SK-MEL-5 (cell line): Measurements from ENCODE around the gene XRN2. TPM values are rescaled to one million over a fixed set of nuclear protein-coding genes. Genes with fewer than 3 reads are reported as not detected.
A peak's percentile ranks its signal among the peaks of the same experiment; 100 is the strongest.

Source experiments
- DNase-seq: peaks from one replicate; pipeline ENCODE4 v3.0.0-alpha.2; 2016; ENCODE audit warnings: low read depth, low spot score
- in situ Hi-C: cut with HindIII; loops from 2 replicates; pipeline ENCODE4 v1.10.0; 2016; ENCODE audit warnings: low sequenced_read_pairs, high pct_unique_total_duplicates, low pct_unique_long_range_greater_than_20kb
- total RNA-seq: library from RNA; depleted of rRNA; stranded (reverse); fragments of >200 nt; shearing (Covaris generic); gene quantifications from 2 replicates; pipeline ENCODE4 v1.2.3, GENCODE V29; 2014

The XRN2 gene
- total RNA-seq, 1 experiment from 2014 or later: 160 TPM

GRCh38 chr20:21288587-21289370, 14.4 kb upstream of the XRN2 start:
- DNase-seq: no peak
- in situ Hi-C loops: no loop called here

- no peak for DNase-seq
- in situ Hi-C loops: no loop called here
These were observed 13.5 kb upstream of the XRN2 start for GRCh38 chr20:21289651-21290050.

- in situ Hi-C loops: no loop called here
- DNase-seq: no peak
These were observed 12.1 kb upstream of the XRN2 start for GRCh38 chr20:21291026-21291425.

- in situ Hi-C loops: no loop called here
- no peak for DNase-seq
These were observed 8.4 kb upstream of the XRN2 start for GRCh38 chr20:21294755-21295154.

- in situ Hi-C loops: no loop called here
- DNase-seq: no peak
These were observed 1.0 kb upstream of the XRN2 start for GRCh38 chr20:21301940-21302663.

GRCh38 chr20:21302664-21303060, 469 bp upstream of the XRN2 start:
- in situ Hi-C loops: no loop called here
- no peak for DNase-seq

- in situ Hi-C loops: no loop called here
- DNase-seq: peak; percentile 14
These were observed 898 bp downstream of the XRN2 start for GRCh38 chr20:21303872-21304586.

- in situ Hi-C loops: no loop called here
- DNase-seq: no peak
These were observed 5.2 kb downstream of the XRN2 start for GRCh38 chr20:21308340-21308739.

- in situ Hi-C loops: no loop called here
- DNase-seq: no peak
These were observed 6.7 kb downstream of the XRN2 start for GRCh38 chr20:21309678-21310467.

- in situ Hi-C loops: no loop called here
- no peak for DNase-seq
These were observed 9.8 kb downstream of the XRN2 start for GRCh38 chr20:21312813-21313474.

- no peak for DNase-seq
- in situ Hi-C loops: no loop called here
These were observed 12.0 kb downstream of the XRN2 start for GRCh38 chr20:21315138-21315537.

- no peak for DNase-seq
- in situ Hi-C loops: no loop called here
These were observed 19.1 kb downstream of the XRN2 start for GRCh38 chr20:21322083-21322710.

GRCh38 chr20:21322921-21323331, 19.8 kb downstream of the XRN2 start:
- DNase-seq: no peak
- in situ Hi-C loops: no loop called here

- DNase-seq: peak; percentile 13
- in situ Hi-C loops: no loop called here
These were observed 20.5 kb downstream of the XRN2 start for GRCh38 chr20:21323640-21324039.

GRCh38 chr20:21324126-21324525, 21.0 kb downstream of the XRN2 start:
- no peak for DNase-seq
- in situ Hi-C loops: no loop called here

- DNase-seq: no peak
- in situ Hi-C loops: no loop called here
These were observed 22.2 kb downstream of the XRN2 start for GRCh38 chr20:21325296-21325695.

GRCh38 chr20:21326700-21327099, 23.6 kb downstream of the XRN2 start:
- in situ Hi-C loops: no loop called here
- no peak for DNase-seq
